Spinal cord (tissue), 10 donors: Measurements from ENCODE around the gene EXOG. TPM values are rescaled to one million over a fixed set of nuclear protein-coding genes. Genes with fewer than 3 reads are reported as not detected.
"Not testable (repeated sequence)": the region's sequence is repeated elsewhere in the genome, so short reads cannot be mapped to it uniquely, and the experiment has no call there.

Experiments
- DNase-seq, 6 donors: peaks; one replicate each; pipeline versions ENCODE4 v3.0.0 to v3.0.0-alpha.2; 2013 to 2015; ENCODE audit warnings: low spot score in 6 of 6, low read depth in 4 of 6
- H3K27ac ChIP-seq: one replicate; pipeline ENCODE4 v1.5.1; 2013; ENCODE audit warnings: low read depth, low read length, control low read depth
- H3K27me3 ChIP-seq: one replicate; pipeline ENCODE4 v1.6.1; 2013; ENCODE audit warnings: low read length; ENCODE audit not compliant: control insufficient read depth, insufficient read depth
- H3K36me3 ChIP-seq: one replicate; pipeline ENCODE4 v1.6.1; 2013; ENCODE audit warnings: low read length; ENCODE audit not compliant: control insufficient read depth, insufficient read depth
- H3K4me1 ChIP-seq: one replicate; pipeline ENCODE4 v1.6.1; 2013; ENCODE audit warnings: low read length; ENCODE audit not compliant: control insufficient read depth, insufficient read depth
- H3K4me3 ChIP-seq: one replicate; pipeline ENCODE4 v1.5.1; 2013; ENCODE audit warnings: low read depth, low read length, control low read depth
- H3K9me3 ChIP-seq: one replicate; pipeline ENCODE4 v1.6.1; 2013; ENCODE audit warnings: low read length; ENCODE audit not compliant: control insufficient read depth, insufficient read depth
- WGBS: methylation state at CpG from one replicate; pipeline ENCODE4 v1.1.5; 2013; ENCODE audit warnings: missing lambda C conversion rate; ENCODE audit not compliant: insufficient coverage; 5-methylcytosine and 5-hydroxymethylcytosine counted together
- polyA plus RNA-seq, 2 donors: library from polyadenylated mRNA; unstranded; fragments of 120-200 nt; gene quantifications; one replicate each; pipeline ENCODE4 v1.2.1, GENCODE V29; 2013; ENCODE audit not compliant: insufficient read length in 2 of 2
- total RNA-seq, 2 donors: library from RNA; depleted of rRNA in 1 of 2; stranded (reverse); fragments of 120-200 nt in 1 of 2; fragments of >200 nt in 1 of 2; gene quantifications; one replicate each; pipeline versions ENCODE4 v1.2.3 to v1.2.4, GENCODE V29; 2013 to 2014
- donor health status: healthy.

The EXOG gene
- total and polyA plus RNA-seq, 4 donors, result 13.3 to 24.5 (median 20.0) TPM

DNA sequence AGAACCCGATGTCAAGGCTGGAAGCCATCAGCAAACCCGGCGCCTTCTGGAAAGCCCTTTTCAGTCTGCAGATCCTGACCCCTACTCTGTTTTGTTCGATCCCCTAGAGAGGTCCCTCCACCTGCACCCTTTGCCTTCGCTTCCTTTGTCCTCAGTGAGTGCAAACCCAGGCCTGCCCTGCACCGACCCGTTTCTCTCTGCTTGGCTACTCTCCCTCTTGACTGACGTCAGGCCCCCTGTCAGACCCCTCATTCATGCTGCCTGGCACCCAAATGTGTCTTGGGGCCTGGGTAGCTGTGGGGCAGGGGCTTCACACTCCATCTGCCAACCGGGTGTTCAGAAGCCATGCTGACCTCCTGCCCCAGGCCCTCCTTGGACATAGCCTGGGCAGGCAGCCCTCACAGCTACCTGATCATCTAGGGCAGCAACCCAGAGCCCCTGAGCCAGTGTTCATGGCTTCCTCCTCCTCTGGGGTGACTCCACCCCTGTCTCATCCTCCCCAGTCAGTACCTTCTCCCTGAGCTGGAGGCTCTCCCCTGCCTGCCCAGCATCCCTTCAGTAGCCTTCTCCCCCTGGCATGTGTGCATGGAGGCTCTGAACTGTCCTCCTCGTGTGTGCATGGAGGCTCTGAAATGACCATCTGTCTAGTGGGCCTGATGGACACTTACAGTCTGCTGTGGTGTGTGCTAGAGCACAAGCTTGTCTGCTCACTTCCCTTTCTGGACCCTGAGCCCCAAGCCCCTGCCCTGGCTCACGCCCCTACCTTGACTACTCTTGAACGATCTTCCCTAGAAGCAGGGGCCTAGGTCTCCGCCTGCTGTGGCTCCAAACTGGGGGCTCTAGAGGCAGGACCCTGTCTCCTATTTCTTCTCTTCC, 69.4 kb downstream of the EXOG start:
- H3K27ac ChIP-seq, result no peak overlapping the region
- DNase-seq, result no peak
- 92% methylated on average over 12 of the region's 13 CpGs for WGBS

GRCh38 chr3:38566215-38566528, 70.0 kb downstream of the EXOG start:
- Histone ChIP-seq H3K4me3 (no peak overlapping the region), H3K27ac (no peak overlapping the region), H3K36me3 (peaks cover 3% of the 10 kb centered on the region), H3K27me3 (no peaks in the 10 kb centered on the region), H3K4me1 (no peaks in the 10 kb centered on the region), H3K9me3 (no peaks in the 10 kb centered on the region)
- DNase-seq, result no peak
- 87% methylated on average over 13 of the region's 13 CpGs for WGBS

More for the DNA sequence above, 69.4 kb downstream of the EXOG start:
- Histone ChIP-seq H3K4me3 (no peak overlapping the region), H3K27me3 (no peaks in the 10 kb centered on the region), H3K9me3 (no peaks in the 10 kb centered on the region), H3K4me1 (no peaks in the 10 kb centered on the region), H3K36me3 (peaks cover 3% of the 10 kb centered on the region)

- not testable (repeated sequence) for H3K27ac ChIP-seq, H3K9me3 ChIP-seq, H3K27me3 ChIP-seq, H3K36me3 ChIP-seq, H3K4me1 ChIP-seq, DNase-seq, H3K4me3 ChIP-seq
- WGBS, result 89% methylated on average over 6 of the region's 7 CpGs
These were observed 70.7 kb downstream of the EXOG start for GRCh38 chr3:38566794-38567193.

GRCh38 chr3:38567498-38567897, 71.4 kb downstream of the EXOG start:
- 91% methylated on average over 4 of the region's 4 CpGs for WGBS
- no peak overlapping the region for H3K27ac ChIP-seq
- no peak for DNase-seq
- H3K36me3 ChIP-seq, result no peaks in the 10 kb centered on the region
- H3K27me3 ChIP-seq, result no peaks in the 10 kb centered on the region
- no peaks in the 10 kb centered on the region for H3K4me1 ChIP-seq
- no peaks in the 10 kb centered on the region for H3K9me3 ChIP-seq
- no peak overlapping the region for H3K4me3 ChIP-seq

- no peak for DNase-seq
- Histone ChIP-seq H3K9me3 (no peaks in the 10 kb centered on the region), H3K36me3 (no peaks in the 10 kb centered on the region), H3K4me1 (no peaks in the 10 kb centered on the region), H3K27ac (no peak overlapping the region), H3K27me3 (no peaks in the 10 kb centered on the region), H3K4me3 (no peak overlapping the region)
- no CpG with 5 or more reads among the region's 3 CpGs for WGBS
These were observed 77.0 kb downstream of the EXOG start for GRCh38 chr3:38573111-38573510.

DNA sequence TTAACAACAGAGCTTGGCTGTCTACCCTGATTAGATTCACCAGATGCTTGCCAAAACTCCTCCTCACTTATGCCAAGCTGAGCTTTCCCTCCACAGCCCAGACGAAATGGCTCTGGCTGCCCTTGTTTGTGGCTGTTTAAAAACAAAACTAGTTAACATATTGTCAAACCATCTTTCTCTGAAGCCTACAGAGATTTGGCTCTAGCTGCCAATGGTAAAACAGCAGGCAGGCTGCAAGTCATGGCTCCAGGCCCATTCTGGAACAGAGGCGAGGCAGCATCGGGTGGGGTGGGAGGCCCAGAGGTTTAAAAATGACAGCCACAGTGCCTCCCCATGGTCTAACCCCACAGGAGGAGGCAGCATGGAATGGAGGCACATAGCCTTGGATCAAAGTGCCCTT, 77.4 kb downstream of the EXOG start:
- no peaks in the 10 kb centered on the region for H3K9me3 ChIP-seq
- no peaks in the 10 kb centered on the region for H3K36me3 ChIP-seq
- no peak overlapping the region for H3K27ac ChIP-seq
- peaks cover under 1% of the 10 kb centered on the region for H3K4me1 ChIP-seq
- H3K27me3 ChIP-seq, result no peaks in the 10 kb centered on the region
- DNase-seq, result peak in 3 of 6 donors; percentile 26 to 89 (median 70)
- H3K4me3 ChIP-seq, result no peak overlapping the region
- WGBS, result 29% methylated on average over 2 of the region's 3 CpGs

DNA sequence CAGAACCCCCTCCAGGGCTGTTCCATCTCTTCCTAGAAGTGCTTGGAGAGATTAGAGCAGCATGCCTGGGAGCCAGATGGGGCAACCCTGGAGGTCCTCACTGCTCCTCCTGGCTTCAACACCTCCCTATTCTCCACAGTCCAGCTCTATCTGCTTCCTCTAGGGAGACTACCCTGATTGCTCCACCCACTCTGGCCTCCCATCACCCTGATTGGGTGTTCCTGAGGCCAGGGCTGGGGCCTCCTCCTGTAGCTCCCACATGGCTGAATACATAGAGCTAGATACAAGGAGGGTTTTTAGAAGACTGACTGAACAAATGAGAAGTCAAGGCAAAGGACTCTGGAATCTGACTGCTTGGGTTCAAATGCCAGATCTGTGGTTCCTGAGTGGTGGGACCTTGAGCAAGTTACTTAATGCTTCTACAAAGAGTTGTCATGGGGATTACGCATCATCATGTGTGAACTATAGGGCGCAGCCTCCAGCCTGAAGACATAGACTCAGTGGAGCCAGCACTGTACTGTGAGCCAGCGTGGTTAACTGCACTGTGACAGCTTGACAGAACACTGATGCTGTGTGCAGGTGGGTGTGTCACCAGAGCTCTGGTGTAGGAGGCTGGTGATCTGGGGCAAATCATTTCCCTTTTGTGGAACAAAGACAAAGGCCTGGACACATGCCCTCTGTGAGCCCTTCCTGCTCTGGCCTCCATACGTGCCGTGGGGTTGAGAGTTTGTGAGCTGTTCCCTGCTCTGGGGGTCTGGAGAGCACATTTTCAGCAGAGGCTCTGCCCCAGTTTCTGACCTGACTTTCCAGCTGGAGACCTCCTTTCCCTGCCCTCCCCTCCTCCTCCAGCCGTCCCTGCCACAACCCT, 78.5 kb downstream of the EXOG start:
- no peak for DNase-seq
- H3K27ac ChIP-seq, result no peak overlapping the region
- no peak overlapping the region for H3K4me3 ChIP-seq
- 76% methylated on average over 4 of the region's 6 CpGs for WGBS
- H3K36me3 ChIP-seq, result no peaks in the 10 kb centered on the region
- H3K27me3 ChIP-seq, result no peaks in the 10 kb centered on the region
- H3K9me3 ChIP-seq, result no peaks in the 10 kb centered on the region
- peaks cover 12% of the 10 kb centered on the region for H3K4me1 ChIP-seq

- Histone ChIP-seq H3K4me3 (no peak overlapping the region), H3K27ac (no peak overlapping the region), H3K4me1 (peaks cover 19% of the 10 kb centered on the region), H3K36me3 (no peaks in the 10 kb centered on the region), H3K27me3 (no peaks in the 10 kb centered on the region), H3K9me3 (no peaks in the 10 kb centered on the region)
- 94% methylated on average over 18 of the region's 18 CpGs for WGBS
- DNase-seq, result no peak
These were observed 79.2 kb downstream of the EXOG start for GRCh38 chr3:38575279-38575843.
